HG02885 (cell line): Measurements from ENCODE around the gene SKAP1.

Experiments used
- ATAC-seq: cut with Tn5 transposase; IDR thresholded peaks from one replicate; pipeline ENCODE4 v1.9.1; 2021; ENCODE audit warnings: mild to moderate bottlenecking; ENCODE audit not compliant: unreplicated experiment, poor library complexity

SKAP1 gene

DNA sequence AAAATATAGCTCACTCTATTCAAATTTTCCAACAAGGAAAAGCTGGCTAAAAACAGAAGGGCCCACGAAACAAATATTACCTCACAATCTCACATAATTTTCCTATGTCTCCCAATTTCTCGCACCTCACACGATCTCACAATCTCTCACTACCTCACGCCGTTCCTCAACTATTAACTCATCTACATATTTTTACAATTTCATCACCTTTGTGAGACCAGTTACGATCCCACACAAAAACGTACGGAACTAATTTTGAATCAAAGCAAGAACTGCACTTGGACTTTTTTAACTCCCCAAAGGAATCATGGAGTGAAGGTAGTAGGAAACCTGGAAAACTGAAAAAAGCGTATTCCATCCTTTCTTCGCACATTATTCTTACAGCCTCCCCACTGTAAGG lies 329.9 kb downstream of the SKAP1 start:
- ATAC-seq: no peak

DNA sequence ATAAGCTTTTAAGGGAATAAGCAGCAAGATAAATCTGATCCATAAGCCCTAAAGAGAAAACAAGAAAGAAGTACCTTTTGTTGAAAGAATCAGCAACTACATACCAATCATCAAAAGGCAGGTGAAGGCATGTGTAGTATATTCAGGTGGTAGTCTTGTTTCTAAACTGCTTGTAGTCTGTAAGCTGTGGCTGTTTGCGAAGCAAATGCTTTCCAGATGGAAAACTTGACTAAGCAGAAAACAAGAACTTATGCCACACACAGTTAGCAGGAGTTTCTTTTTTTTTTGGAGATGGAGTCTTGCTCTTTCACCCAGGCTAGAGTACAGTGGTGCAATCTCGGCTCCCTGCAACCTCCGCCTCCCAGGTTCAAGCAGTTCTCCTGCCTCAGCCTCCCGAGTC lies 334.4 kb downstream of the SKAP1 start:
- no peak for ATAC-seq

DNA sequence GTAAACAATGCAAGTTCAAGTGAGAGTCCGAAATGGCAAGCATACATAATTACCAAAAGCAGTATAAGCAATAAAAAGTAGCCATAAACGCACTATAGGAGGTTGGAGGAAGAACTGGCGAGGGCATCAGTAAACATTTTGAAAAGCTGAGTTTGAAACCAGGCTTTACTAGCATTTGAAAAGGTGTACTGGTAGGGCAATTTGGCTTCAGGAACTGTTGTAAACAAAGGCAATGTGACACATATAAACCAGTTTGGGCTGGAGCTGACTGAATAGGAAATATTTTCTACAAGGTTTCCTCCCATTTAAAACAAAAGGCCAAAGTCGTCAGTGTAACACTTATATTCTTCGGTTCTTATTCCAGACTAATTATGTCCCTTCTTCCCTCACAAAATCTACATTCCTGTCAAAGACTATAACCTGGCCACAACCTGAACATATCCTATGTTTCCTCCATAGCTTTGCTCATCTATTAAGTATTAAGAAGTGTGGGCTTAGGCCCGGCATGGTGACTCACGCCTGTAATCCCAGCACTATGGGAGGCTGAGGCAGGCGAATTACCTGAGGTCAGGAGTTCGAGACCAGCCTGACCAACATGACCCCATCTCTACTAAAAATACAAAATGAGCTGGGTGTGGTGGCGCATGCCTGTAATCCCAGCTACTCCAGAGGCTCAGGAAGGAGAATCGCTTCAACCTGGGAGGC lies 336.5 kb downstream of the SKAP1 start:
- ATAC-seq: no peak

DNA sequence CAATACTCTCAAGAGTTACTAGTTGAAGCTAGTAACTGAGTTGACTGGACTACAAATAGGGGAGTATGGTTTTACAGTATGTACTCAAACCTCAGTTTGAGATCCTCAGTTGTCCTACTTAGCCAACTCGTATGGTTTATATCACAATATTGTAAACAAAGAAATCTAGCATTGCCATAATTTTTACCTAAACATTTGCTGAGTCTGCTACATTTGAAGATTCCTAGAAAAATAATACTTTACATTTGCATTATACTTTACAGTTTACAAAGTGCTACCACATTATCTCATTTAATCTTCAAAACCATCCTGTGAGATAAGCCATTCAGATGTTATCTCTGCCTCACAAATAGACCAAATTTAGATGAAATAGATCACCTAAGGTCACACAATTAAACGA lies 345.1 kb downstream of the SKAP1 start:
- no peak for ATAC-seq
